ENCODE results near the gene DHX58.

DHX58 gene

GRCh38 chr17:42119301-42119700 lies 6.8 kb upstream of the DHX58 start:
- H3K36me3 ChIP-seq (replicated peaks; ENCODE audit: low read depth, low read length), result peaks cover 21% of the 10 kb centered on the region
- no peak overlapping the region for H3K9ac ChIP-seq (ENCODE audit: low read length)
- no peaks in the 10 kb centered on the region for H3K27me3 ChIP-seq (ENCODE audit: low read depth, low read length)
- no peaks in the 10 kb centered on the region for H4K20me1 ChIP-seq (ENCODE audit: insufficient read depth, low read length)
- peaks cover 43% of the 10 kb centered on the region for H3K4me1 ChIP-seq (ENCODE audit: low read length)
- H3K79me2 ChIP-seq (ENCODE audit: low read length), result 0 out of 2 replicates have a peak, but pooled peaks cover 4% of the 10 kb centered on the region
- H3K4me2 ChIP-seq (ENCODE audit: low read length), result no peak overlapping the region
- no peak overlapping the region for H3K4me3 ChIP-seq (ENCODE audit: low read length)
- no peaks in the 10 kb centered on the region for H3K9me3 ChIP-seq (ENCODE audit: insufficient read depth, low read length)
- H2AFZ ChIP-seq (ENCODE audit: low read depth, low read length), result no peak overlapping the region
- H3K27ac ChIP-seq (ENCODE audit: low read length), result no peak overlapping the region
- TF ChIP-seq CTCF (IDR thresholded peaks at IDR 0.05; ENCODE audit: low read depth, low read length) (no peak), EZH2phosphoT487 (IDR thresholded peaks at IDR 0.05; ENCODE audit: low read depth) (no peak)

- H3K4me3 ChIP-seq (ENCODE audit: low read length), result no peak overlapping the region
- H3K9me3 ChIP-seq (ENCODE audit: insufficient read depth, low read length), result no peaks in the 10 kb centered on the region
- peaks cover 45% of the 10 kb centered on the region for H3K4me1 ChIP-seq (ENCODE audit: low read length)
- no peaks in the 10 kb centered on the region for H3K27me3 ChIP-seq (ENCODE audit: low read depth, low read length)
- H3K36me3 ChIP-seq (replicated peaks; ENCODE audit: low read depth, low read length), result peaks cover 20% of the 10 kb centered on the region
- no peak overlapping the region for H3K9ac ChIP-seq (ENCODE audit: low read length)
- no peak overlapping the region for H3K27ac ChIP-seq (ENCODE audit: low read length)
- peak; percentile 74 for TF ChIP-seq CTCF (IDR thresholded peaks at IDR 0.05; ENCODE audit: low read depth, low read length)
- no peak for TF ChIP-seq EZH2phosphoT487 (IDR thresholded peaks at IDR 0.05; ENCODE audit: low read depth)
- no peak overlapping the region for H3K4me2 ChIP-seq (ENCODE audit: low read length)
- H3K79me2 ChIP-seq (ENCODE audit: low read length), result 0 out of 2 replicates have a peak, but pooled peaks cover 4% of the 10 kb centered on the region
- H2AFZ ChIP-seq (ENCODE audit: low read depth, low read length), result no peak overlapping the region
- H4K20me1 ChIP-seq (ENCODE audit: insufficient read depth, low read length), result no peaks in the 10 kb centered on the region
These were observed 6.0 kb upstream of the DHX58 start for GRCh38 chr17:42118545-42118944.

DNA sequence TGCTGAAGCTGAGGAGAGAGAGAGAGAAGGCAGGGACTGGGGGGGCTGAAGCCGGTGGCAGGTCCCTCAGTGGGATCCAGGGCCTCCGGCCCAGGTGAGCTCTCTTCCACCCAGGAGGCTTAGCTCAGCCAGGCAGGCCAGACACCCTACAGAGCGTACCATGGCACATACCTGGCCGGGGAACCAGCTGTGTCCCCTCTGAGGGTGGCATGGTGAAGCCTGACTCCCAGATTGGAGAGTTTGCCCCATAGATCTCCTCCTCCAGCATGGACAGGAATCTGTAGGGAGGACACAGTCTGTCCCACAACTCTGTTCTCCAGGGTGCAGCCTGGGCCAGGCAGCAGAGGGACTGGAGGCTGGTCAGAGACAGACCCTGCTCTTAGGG lies 5.6 kb upstream of the DHX58 start:
- TF ChIP-seq EZH2phosphoT487 (IDR thresholded peaks at IDR 0.05; ENCODE audit: low read depth) (no peak), CTCF (IDR thresholded peaks at IDR 0.05; ENCODE audit: low read depth, low read length) (no peak)
- Histone ChIP-seq H3K9me3 (ENCODE audit: insufficient read depth, low read length) (no peaks in the 10 kb centered on the region), H3K27ac (ENCODE audit: low read length) (no peak overlapping the region), H3K36me3 (replicated peaks; ENCODE audit: low read depth, low read length) (peaks cover 22% of the 10 kb centered on the region), H2AFZ (ENCODE audit: low read depth, low read length) (no peak overlapping the region), H4K20me1 (ENCODE audit: insufficient read depth, low read length) (no peaks in the 10 kb centered on the region), H3K9ac (ENCODE audit: low read length) (no peak overlapping the region), H3K27me3 (ENCODE audit: low read depth, low read length) (no peaks in the 10 kb centered on the region), H3K79me2 (ENCODE audit: low read length) (0 out of 2 replicates have a peak, but pooled peaks cover 4% of the 10 kb centered on the region), H3K4me3 (ENCODE audit: low read length) (no peak overlapping the region), H3K4me2 (ENCODE audit: low read length) (no peak overlapping the region), H3K4me1 (ENCODE audit: low read length) (peaks cover 49% of the 10 kb centered on the region)

DNA sequence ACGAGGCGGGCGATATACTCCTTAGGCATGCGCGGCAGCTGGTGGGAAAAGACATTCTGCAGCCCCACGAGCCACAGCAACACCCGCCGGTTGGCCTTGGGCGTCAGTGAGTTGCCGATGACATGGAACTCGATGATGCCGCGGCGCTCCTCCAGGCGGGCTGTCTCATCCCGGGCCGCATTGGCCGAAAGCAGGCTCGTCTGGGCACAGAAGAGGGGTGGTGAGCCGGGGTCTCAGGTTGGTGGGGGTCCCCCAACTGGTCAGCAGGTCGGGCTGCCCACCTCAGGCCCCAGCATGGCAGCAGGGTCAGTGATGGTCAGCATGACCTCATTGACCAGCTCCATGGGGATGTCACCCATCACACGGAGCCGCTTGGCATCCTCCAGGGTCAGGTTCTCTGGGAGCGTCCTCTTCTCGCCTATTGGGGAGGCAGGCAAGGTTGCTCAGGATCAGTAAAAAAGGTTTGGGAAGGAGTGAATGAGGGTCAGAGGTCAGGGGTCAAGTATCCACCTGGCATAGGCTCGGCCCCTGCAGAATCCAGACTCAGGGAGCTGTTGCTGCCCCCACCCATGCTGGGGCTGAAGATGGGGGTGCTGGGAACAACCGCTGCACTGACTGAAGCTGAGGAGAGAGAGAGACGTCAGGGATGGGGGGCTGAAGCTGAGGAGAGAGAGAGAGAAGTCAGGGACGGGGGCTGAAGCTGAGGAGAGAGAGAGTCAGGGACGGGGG lies 5.0 kb upstream of the DHX58 start:
- Histone ChIP-seq H2AFZ (ENCODE audit: low read depth, low read length) (no peak overlapping the region), H3K79me2 (ENCODE audit: low read length) (0 out of 2 replicates have a peak, but pooled peaks cover 4% of the 10 kb centered on the region), H3K9me3 (ENCODE audit: insufficient read depth, low read length) (no peaks in the 10 kb centered on the region), H3K4me3 (ENCODE audit: low read length) (no peak overlapping the region), H3K27me3 (ENCODE audit: low read depth, low read length) (no peaks in the 10 kb centered on the region), H3K4me1 (ENCODE audit: low read length) (peaks cover 54% of the 10 kb centered on the region), H3K4me2 (ENCODE audit: low read length) (no peak overlapping the region), H3K36me3 (replicated peaks; ENCODE audit: low read depth, low read length) (peaks cover 18% of the 10 kb centered on the region), H3K27ac (ENCODE audit: low read length) (no peak overlapping the region), H3K9ac (ENCODE audit: low read length) (no peak overlapping the region), H4K20me1 (ENCODE audit: insufficient read depth, low read length) (no peaks in the 10 kb centered on the region)
- TF ChIP-seq CTCF (IDR thresholded peaks at IDR 0.05; ENCODE audit: low read depth, low read length) (no peak), EZH2phosphoT487 (IDR thresholded peaks at IDR 0.05; ENCODE audit: low read depth) (no peak)
